Superior temporal gyrus (tissue), 1 donor: ENCODE results near the gene FEM1B.
"Not testable (repeated sequence)": the region's sequence is repeated elsewhere in the genome, so short reads cannot be mapped to it uniquely, and the experiment has no call there.

Source experiments
- DNase-seq: peaks from one replicate; pipeline ENCODE4 v3.0.0-alpha.2; 2016; ENCODE audit errors: extremely low spot score

Gene FEM1B

GRCh38 chr15:68277603-68278344, at the start of gene FEM1B:
FEM1B (plus strand) TSS chr15:68277745; CDS start chr15:68278418, 673 bp downstream.
- peak; percentile 93 for DNase-seq

DNA sequence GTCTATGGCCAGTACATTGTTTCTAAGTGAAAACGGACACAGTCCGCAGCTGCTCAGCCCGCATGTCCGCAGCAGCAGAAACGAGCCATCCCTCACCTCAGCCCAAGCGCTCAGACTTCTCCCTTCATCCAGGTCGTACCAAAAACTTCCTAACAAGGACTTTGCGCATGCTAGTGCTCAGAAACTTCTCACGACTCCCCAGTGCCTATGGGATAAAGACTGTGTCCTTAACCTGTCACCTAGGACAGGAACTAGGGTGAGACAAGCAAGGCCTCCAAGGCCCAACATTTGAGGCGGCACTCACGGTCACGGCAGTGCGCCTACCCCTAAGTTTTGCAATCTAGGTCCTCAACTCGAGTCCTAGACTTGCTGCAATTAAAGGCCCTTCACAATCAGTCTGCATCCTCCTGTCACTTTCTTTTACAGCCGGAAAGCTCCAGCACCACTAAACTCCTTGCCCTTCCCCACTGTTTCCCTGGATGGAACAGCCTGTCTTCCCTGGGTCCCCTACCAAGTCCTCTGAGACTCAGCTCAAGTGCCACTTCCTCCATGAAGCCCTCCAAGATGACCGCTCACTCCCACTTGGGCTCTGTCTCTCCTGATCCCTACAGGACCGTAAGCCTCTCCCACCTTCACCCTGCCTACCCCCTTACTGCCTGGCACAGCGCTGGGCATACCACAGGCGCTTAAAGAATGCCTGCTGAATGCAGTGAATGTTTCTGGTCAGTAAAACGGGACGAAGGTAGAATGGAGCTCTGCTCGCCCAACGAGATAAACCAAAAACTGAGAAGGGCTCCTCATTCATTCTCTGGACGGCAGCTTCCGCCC, 49.2 kb upstream of the FEM1B start:
- no peak for DNase-seq

DNA sequence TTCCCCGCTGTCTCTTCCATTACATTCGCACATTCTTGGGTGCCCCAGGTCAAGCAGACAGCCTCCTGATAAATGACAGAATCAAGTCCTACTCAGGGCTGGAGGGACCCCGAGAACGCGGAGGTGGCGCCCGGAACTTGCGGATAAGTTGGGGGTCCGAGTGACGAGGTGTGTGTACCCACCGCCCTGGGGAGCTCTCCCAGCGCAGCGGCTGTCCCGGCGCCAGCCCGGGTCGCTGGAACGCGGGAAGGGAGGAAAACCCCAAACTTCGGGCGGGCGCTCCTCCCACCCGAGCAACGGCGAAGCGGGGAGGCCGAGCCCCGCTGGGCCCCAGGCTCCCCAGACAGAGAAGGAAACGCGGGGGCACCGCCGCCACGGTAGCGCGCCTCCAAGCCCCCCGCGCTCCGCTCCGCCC, 48.6 kb upstream of the FEM1B start:
- DNase-seq, result no peak

- peak; percentile 79 for DNase-seq
Observed at GRCh38 chr15:68229386-68230156, 48.0 kb upstream of the FEM1B start, which contains the start of gene CLN6. CLN6 (minus strand) TSS chr15:68229728; CDS start chr15:68229584, 144 bp downstream.

DNA sequence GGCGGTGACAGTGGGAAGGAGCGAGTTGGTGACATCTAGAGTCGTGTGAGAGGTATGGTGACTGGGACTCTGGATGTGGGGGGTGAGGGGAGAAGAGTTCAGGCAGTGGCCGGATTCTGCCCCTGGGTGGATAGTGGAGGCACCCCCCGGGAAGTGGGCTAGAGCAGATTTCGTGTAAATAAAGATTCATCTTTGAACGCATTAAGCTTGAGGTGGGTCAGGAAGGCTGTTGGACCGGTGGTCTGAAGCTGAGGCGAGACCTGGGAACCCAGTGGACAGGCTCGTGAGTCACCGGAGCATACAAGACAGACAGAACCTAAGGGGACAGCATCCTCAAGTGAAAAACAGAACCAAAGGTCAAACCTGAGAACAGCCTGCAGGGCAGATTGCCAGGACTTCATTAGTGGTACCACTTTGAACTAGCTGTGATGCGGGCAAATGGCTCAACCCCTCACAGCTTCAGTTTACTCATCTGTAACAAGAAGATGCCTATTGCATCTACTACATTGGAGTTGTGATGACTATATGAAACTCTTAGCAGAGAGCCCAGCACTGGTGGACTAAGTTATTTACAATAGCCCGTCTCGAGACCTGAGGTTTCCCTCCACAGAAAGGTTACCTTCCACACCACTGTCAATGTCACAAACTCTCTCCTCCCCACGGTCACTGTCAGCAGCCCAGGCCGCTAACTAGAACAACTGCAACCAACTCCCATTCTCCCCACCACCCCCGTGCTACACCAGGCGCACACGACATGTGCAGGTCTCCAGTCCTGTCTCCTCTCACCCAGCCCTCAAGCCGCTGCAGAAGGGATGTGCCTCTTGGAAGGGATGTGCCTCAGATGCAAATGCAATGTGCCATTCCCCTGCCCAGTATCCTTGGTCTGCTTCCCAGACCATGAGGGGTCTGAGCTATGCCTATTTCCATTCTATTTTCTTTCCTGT, 47.1 kb upstream of the FEM1B start:
- peak; percentile 52 for DNase-seq

GRCh38 chr15:68231102-68231818, 46.3 kb upstream of the FEM1B start:
- no peak for DNase-seq

- DNase-seq, result no peak
Observed at GRCh38 chr15:68232449-68232848, 45.1 kb upstream of the FEM1B start.

- DNase-seq, result no peak
Observed at GRCh38 chr15:68232937-68233336, 44.6 kb upstream of the FEM1B start.

- no peak for DNase-seq
Observed at GRCh38 chr15:68234060-68234459, 43.5 kb upstream of the FEM1B start.

- DNase-seq, result not testable (repeated sequence)
Observed at GRCh38 chr15:68234520-68234919, 43.0 kb upstream of the FEM1B start.

DNA sequence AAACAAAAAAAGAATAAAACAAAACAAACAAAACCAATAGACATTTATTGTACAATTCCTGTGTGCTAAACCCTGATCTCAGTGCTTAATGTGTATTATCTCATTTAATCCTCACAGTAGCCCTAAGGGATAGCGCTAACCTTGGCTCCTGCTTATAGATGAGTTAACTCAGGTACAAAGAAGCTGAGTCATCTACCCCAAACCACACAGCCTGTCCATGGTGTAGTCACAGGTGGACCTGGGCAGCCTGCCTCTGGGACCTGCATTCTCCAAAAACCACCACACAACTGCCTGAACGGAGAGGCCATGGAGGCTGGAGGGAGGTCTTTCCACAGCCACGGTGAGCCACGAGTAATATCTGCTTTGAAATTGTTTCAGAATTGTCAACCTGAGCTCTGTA, 42.5 kb upstream of the FEM1B start:
- no peak for DNase-seq

GRCh38 chr15:68239025-68239424, 38.5 kb upstream of the FEM1B start:
- DNase-seq, result no peak

- no peak for DNase-seq
Observed at GRCh38 chr15:68241088-68241935, 36.2 kb upstream of the FEM1B start.

DNA sequence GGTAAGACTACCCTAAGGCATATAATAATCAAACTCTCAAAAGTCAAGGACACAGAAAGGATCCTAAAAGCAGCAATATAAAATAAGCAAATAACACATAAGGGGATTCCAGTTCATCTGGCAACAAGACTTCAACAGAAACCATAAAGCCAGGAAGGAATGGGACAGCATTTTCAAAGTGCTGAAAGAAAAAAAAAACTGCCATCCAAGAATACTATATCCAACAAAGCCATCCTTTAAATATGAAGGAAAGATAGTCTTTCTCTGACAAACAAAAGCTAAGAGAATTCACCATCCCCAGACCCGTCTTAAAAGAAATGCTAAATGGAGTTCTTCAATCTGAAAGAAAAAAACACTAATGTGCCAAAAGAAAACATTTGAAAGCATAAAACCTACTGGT, 33.3 kb upstream of the FEM1B start:
- no peak for DNase-seq

GRCh38 chr15:68249058-68249713, 28.4 kb upstream of the FEM1B start:
- no peak for DNase-seq

DNA sequence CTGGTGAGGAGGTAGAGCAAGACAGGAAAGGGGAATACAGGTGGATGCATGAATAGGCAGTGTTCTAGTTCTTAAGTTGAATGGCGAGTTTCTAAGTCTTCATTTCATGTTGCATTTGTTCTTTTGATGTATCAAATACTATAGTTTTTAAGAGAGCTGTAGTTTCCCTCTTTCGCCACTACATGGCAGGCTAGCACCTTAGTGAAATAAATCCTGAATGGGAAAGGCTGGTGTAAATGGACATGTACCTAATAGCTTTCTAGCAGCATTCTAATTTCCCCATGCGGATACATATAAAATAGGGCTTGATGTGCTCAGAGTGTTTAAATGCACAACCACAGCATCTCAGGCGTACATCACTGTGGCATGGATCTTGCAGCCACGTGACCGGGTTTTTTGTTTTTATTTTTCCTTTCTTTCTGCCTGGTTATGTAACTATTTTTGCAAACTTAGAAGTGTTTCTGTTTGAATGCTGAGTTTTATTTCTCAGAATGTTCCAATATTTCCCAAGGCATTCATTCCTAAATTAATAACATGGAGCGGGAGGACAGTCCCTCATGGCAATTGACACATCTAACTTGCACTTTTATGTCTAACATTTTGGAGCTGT, 24.5 kb upstream of the FEM1B start:
- peak; percentile 92 for DNase-seq

DNA sequence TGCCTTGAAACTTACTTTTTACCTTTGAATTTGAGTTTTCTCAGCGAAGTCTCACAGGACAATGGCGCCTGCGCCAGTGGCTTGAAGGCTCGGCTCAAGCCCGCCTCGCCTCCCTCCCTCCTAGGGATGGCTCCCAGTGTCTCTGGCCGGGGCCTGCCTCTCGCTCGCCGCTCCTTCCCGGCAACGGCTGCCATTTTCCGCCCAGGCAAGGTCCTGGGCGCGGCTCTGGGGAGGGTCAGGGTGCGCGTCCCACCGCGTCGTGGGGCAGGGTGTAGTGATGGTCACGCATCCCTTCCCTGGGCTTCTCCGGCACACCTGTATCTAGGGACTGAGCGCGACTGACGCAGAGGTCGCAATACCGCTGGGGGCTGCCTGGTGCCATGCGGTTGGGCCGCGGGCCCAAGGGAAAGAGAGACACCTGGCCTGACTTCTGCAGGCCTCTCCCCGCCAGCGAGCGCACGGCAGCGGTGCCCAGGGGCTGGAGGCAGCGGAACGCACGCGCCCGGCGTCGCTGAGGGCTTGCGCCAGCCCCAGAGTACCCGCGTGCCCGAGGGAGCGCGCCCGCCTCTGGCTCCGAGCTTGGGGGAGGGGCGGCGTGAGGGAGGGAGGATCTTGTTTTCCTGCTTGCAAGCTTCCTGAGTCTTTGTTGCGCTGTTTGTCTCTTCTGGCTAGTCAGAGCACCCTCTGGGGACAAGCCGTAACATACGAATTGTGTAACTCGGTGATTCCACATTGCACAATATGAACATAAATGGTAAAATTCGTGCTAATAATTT, 20.7 kb upstream of the FEM1B start:
- peak; percentile 95 for DNase-seq

DNA sequence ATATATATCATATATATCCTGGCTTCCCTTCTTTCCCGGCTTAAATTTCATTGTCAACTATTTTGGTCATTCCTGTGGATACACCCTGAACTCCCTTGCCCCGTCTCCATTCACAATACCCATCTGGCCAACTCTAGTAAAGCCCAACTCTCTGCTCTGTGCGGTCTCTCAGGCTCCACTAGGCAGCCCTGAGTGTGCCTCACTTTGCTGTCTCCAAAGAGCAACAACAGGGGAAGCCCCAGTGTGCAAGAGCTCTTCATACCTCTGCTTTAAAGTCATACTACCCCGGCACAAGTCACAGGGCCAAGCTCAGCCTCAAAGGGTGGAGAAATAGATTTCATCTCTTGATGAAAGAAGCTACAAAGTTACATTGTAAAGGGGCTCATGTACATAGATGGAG, 18.9 kb upstream of the FEM1B start:
- DNase-seq, result no peak
